GM18502 (cell line): ENCODE measurements around the gene IST1.
"Not testable (repeated sequence)": the region's sequence is repeated elsewhere in the genome, so short reads cannot be mapped to it uniquely, and the experiment has no call there.

Source experiments
- ATAC-seq: cut with Tn5 transposase; IDR thresholded peaks from one replicate; pipeline ENCODE4 v1.9.1; 2021; ENCODE audit warnings: mild to moderate bottlenecking; ENCODE audit not compliant: unreplicated experiment, poor library complexity

IST1 gene

GRCh38 chr16:71878911-71879310 lies 16.4 kb upstream of the IST1 start:
- no peak for ATAC-seq

- ATAC-seq, result no peak
These were observed 15.2 kb upstream of the IST1 start for GRCh38 chr16:71880176-71880575.

GRCh38 chr16:71882505-71883167 lies 12.7 kb upstream of the IST1 start:
- peak; percentile 43 for ATAC-seq

GRCh38 chr16:71883168-71883848 lies 12.0 kb upstream of the IST1 start:
- peak; percentile 47 for ATAC-seq

GRCh38 chr16:71883849-71884638 lies 11.3 kb upstream of the IST1 start, which contains the start of gene ZNF821:
TSS of gene ZNF821 (minus strand) at chr16:71884182. CDS start at chr16:71879946, 4,236 bp downstream.
- ATAC-seq, result peak; percentile 49

GRCh38 chr16:71885261-71885650 lies 10.1 kb upstream of the IST1 start:
- ATAC-seq, result no peak

GRCh38 chr16:71889147-71889546 lies 6.2 kb upstream of the IST1 start:
- no peak for ATAC-seq

GRCh38 chr16:71893888-71894228 lies 1.5 kb upstream of the IST1 start:
- ATAC-seq, result no peak

GRCh38 chr16:71894229-71894920 lies 956 bp upstream of the IST1 start:
- peak; percentile 21 for ATAC-seq

GRCh38 chr16:71895679-71896365 lies 491 bp downstream of the IST1 start:
- ATAC-seq, result peak; percentile 21

GRCh38 chr16:71896764-71897368 lies 1.5 kb downstream of the IST1 start:
- no peak for ATAC-seq

- no peak for ATAC-seq
These were observed 3.8 kb downstream of the IST1 start for GRCh38 chr16:71899171-71899570.

- no peak for ATAC-seq
These were observed 7.5 kb downstream of the IST1 start for GRCh38 chr16:71902656-71903365.

GRCh38 chr16:71903608-71904007 lies 8.3 kb downstream of the IST1 start:
- ATAC-seq, result no peak

- ATAC-seq, result no peak
These were observed 8.9 kb downstream of the IST1 start for GRCh38 chr16:71904239-71904638.

- ATAC-seq, result not testable (repeated sequence)
These were observed 10.4 kb downstream of the IST1 start for GRCh38 chr16:71905765-71906164.

- ATAC-seq, result no peak
These were observed 15.8 kb downstream of the IST1 start for GRCh38 chr16:71911121-71911520.

- no peak for ATAC-seq
These were observed 17.4 kb downstream of the IST1 start for GRCh38 chr16:71912534-71913275.
